ENCODE results near the gene DDX6.

DNA sequence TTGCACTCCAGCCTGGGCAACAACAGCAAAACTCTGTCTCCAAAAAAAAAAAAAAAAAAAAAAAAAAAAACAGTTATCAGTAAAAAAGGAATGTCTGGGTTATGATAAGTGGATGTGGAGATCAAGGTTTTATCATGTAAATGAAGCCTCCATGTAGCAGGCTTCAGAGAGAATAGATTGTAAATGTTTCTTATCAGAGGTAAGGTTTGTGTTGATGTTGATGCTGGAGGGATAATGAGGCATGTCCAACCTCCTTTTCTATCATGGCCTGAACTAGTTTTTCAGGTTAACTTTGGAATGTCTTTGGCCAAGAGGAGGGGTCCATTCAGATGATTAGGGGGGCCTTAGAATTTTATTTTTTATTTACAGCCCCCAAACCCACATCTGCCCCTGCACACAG lies 76.1 kb downstream of the DDX6 start:
- TF ChIP-seq, protein P1, sequence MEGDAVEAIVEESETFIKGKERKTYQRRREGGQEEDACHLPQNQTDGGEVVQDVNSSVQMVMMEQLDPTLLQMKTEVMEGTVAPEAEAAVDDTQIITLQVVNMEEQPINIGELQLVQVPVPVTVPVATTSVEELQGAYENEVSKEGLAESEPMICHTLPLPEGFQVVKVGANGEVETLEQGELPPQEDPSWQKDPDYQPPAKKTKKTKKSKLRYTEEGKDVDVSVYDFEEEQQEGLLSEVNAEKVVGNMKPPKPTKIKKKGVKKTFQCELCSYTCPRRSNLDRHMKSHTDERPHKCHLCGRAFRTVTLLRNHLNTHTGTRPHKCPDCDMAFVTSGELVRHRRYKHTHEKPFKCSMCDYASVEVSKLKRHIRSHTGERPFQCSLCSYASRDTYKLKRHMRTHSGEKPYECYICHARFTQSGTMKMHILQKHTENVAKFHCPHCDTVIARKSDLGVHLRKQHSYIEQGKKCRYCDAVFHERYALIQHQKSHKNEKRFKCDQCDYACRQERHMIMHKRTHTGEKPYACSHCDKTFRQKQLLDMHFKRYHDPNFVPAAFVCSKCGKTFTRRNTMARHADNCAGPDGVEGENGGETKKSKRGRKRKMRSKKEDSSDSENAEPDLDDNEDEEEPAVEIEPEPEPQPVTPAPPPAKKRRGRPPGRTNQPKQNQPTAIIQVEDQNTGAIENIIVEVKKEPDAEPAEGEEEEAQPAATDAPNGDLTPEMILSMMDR (conservative IDR thresholded peaks at IDR 0.05; ENCODE audit: low read depth, low read length): no peak
- TF ChIP-seq EZH2 (IDR thresholded peaks at IDR 0.05; ENCODE audit: low read length, unreplicated experiment) (no peak), EZH2phosphoT487 (IDR thresholded peaks at IDR 0.05; ENCODE audit: borderline replicate concordance, low read length) (no peak)
